GM10266 (cell line): Measurements from ENCODE around the gene ZFYVE19.

Experiments
- DNase-seq: peaks from one replicate; pipeline ENCODE4 v3.0.0; 2012; ENCODE audit errors: extremely low spot score
- CTCF ChIP-seq: IDR thresholded peaks from 2 replicates; pipeline ENCODE4 v1.5.1; 2012; ENCODE audit warnings: mild to moderate bottlenecking, low read depth; ENCODE audit not compliant: control insufficient read depth, insufficient read depth; ENCODE audit errors: missing control alignments

The ZFYVE19 gene

GRCh38 chr15:40815042-40815698 is 8.3 kb downstream of the ZFYVE19 start:
- TF ChIP-seq CTCF = no peak

GRCh38 chr15:40819048-40819447 is 12.2 kb downstream of the ZFYVE19 start:
- DNase-seq = no peak
- TF ChIP-seq CTCF = no peak

More at GRCh38 chr15:40815042-40815698, 8.3 kb downstream of the ZFYVE19 start:
- DNase-seq = no peak

GRCh38 chr15:40821195-40821594 is 14.3 kb downstream of the ZFYVE19 start:
- TF ChIP-seq CTCF = no peak
- no peak for DNase-seq

- no peak for DNase-seq
- TF ChIP-seq CTCF = no peak
Measured at GRCh38 chr15:40823572-40824343, 16.9 kb downstream of the ZFYVE19 start.

GRCh38 chr15:40825661-40826422 is 19.0 kb downstream of the ZFYVE19 start:
- DNase-seq = no peak
- no peak for TF ChIP-seq CTCF

GRCh38 chr15:40826423-40827075 is 19.7 kb downstream of the ZFYVE19 start:
- DNase-seq = no peak

More at GRCh38 chr15:40826423-40827075, 19.7 kb downstream of the ZFYVE19 start:
- TF ChIP-seq CTCF = no peak
